Measurements from ENCODE around the gene ZNF319. TPM values are rescaled to one million over a fixed set of nuclear protein-coding genes. Genes with fewer than 3 reads are reported as not detected.
"Not testable (repeated sequence)": the region's sequence is repeated elsewhere in the genome, so short reads cannot be mapped to it uniquely, and the experiment has no call there.

Gene ZNF319
- total RNA-seq, 1 donor: 4.8 TPM

GRCh38 chr16:57986196-57986595, 14.3 kb downstream of the ZNF319 start:
- DNase-seq (ENCODE audit: low read depth): no peak
- no peak overlapping the region for H3K4me3 ChIP-seq (ENCODE audit: low read depth, low read length)
- TF ChIP-seq CTCF (IDR thresholded peaks at IDR 0.05; ENCODE audit: insufficient read depth, low read length): no peak

- no peak for TF ChIP-seq CTCF (IDR thresholded peaks at IDR 0.05; ENCODE audit: insufficient read depth, low read length)
- peak overlapping the region; percentile 62 for H3K4me3 ChIP-seq (ENCODE audit: low read depth, low read length)
- no peak for DNase-seq (ENCODE audit: low read depth)
These were observed 15.0 kb downstream of the ZNF319 start for GRCh38 chr16:57985204-57986181.

- H3K4me3 ChIP-seq (ENCODE audit: low read depth, low read length): peak overlapping the region; percentile 62
- no peak for TF ChIP-seq CTCF (IDR thresholded peaks at IDR 0.05; ENCODE audit: insufficient read depth, low read length)
- peak; percentile 51 for DNase-seq (ENCODE audit: low read depth)
These were observed 15.8 kb downstream of the ZNF319 start for GRCh38 chr16:57984443-57985203.

- no peak for TF ChIP-seq CTCF (IDR thresholded peaks at IDR 0.05; ENCODE audit: insufficient read depth, low read length)
- DNase-seq (ENCODE audit: low read depth): no peak
- no peak overlapping the region for H3K4me3 ChIP-seq (ENCODE audit: low read depth, low read length)
These were observed 18.1 kb downstream of the ZNF319 start for GRCh38 chr16:57982385-57982784.

- no peak for TF ChIP-seq CTCF (IDR thresholded peaks at IDR 0.05; ENCODE audit: insufficient read depth, low read length)
- DNase-seq (ENCODE audit: low read depth): no peak
- H3K4me3 ChIP-seq (ENCODE audit: low read depth, low read length): no peak overlapping the region
These were observed 18.8 kb downstream of the ZNF319 start for GRCh38 chr16:57981636-57982035.

- DNase-seq (ENCODE audit: low read depth): no peak
- no peak for TF ChIP-seq CTCF (IDR thresholded peaks at IDR 0.05; ENCODE audit: insufficient read depth, low read length)
- H3K4me3 ChIP-seq (ENCODE audit: low read depth, low read length): no peak overlapping the region
These were observed 21.4 kb downstream of the ZNF319 start for GRCh38 chr16:57979006-57979585.

- DNase-seq (ENCODE audit: low read depth); H3K4me3 ChIP-seq (ENCODE audit: low read depth, low read length): not testable (repeated sequence)
These were observed 22.4 kb downstream of the ZNF319 start for GRCh38 chr16:57978070-57978465.
